ENCODE results near the gene LSS. TPM values are rescaled to one million over a fixed set of nuclear protein-coding genes. Genes with fewer than 3 reads are reported as not detected.

Gene LSS
- total and polyA plus RNA-seq, 2 experiments from 2014 or later, result 55.0 to 237 TPM

DNA sequence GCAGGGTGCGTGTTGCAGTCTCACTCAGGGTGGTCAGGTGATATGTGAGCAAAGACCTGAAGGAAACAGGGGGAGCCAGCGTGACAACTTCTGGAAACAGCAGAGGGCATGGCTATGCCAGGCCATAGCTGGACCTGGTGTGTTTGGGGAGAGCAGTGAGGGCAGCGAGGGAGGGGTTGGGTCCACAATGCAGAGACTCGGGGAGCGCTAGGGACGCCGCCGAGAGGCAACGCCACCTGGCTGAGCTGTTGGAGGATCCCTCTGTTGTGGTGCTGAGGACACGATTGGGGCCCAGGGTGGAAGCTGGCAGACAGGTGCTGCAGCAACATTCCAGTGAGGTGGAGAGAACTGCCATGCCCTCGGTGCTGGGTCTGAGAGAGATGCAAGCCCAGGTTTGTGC is 26.6 kb upstream of the LSS start:
- Histone ChIP-seq H3K36me3 (ENCODE audit: insufficient read depth) (peaks cover 48% of the 10 kb centered on the region), H3K4me2 (no peak overlapping the region), H2AFZ (no peak overlapping the region), H3K4me1 (ENCODE audit: insufficient read depth) (no peaks in the 10 kb centered on the region), H3K27ac (ENCODE audit: low read depth) (no peak overlapping the region), H4K20me1 (replicated peaks; ENCODE audit: insufficient read depth) (no peaks in the 10 kb centered on the region; the same call in none of the 2 replicates), H3F3A (replicated peaks; ENCODE audit: low read depth) (0 out of 2 replicates have a peak, but pooled peaks cover 4% of the 10 kb centered on the region), H3K4me3 (no peak overlapping the region), H3K79me2 (replicated peaks; ENCODE audit: insufficient read depth) (no peaks in the 10 kb centered on the region), H3K9me2 (ENCODE audit: insufficient read depth) (no peaks in the 10 kb centered on the region), H3K27me3 (ENCODE audit: insufficient read depth) (no peaks in the 10 kb centered on the region)
- Mint-ChIP-seq H3K4me1 (no peaks in the 10 kb centered on the region), H3K4me3 (no peak overlapping the region), H3K9me3 (no peaks in the 10 kb centered on the region; the same call in 2 of the 3 replicates), H3K36me3 (ENCODE audit: low read depth) (peaks cover 89% of the 10 kb centered on the region), H3K27ac (no peak overlapping the region), H3K27me3 (ENCODE audit: insufficient read depth, low read depth, poor library complexity) (peaks cover 2% of the 10 kb centered on the region)
- TF ChIP-seq NANOG (IDR thresholded peaks at IDR 0.05; ENCODE audit: borderline replicate concordance), result no peak
- TF ChIP-seq EZH2phosphoT487 (IDR thresholded peaks at IDR 0.05; ENCODE audit: unreplicated experiment), result no peak
- no peak for TF ChIP-seq EZH2 (IDR thresholded peaks at IDR 0.05; ENCODE audit: low read depth, unreplicated experiment)
- no peak for TF ChIP-seq ZNF114 (CRISPR knock-in tag; IDR thresholded peaks at IDR 0.05)
- no peak for DNase-seq (ENCODE audit: low spot score)
- no peak for ATAC-seq

DNA sequence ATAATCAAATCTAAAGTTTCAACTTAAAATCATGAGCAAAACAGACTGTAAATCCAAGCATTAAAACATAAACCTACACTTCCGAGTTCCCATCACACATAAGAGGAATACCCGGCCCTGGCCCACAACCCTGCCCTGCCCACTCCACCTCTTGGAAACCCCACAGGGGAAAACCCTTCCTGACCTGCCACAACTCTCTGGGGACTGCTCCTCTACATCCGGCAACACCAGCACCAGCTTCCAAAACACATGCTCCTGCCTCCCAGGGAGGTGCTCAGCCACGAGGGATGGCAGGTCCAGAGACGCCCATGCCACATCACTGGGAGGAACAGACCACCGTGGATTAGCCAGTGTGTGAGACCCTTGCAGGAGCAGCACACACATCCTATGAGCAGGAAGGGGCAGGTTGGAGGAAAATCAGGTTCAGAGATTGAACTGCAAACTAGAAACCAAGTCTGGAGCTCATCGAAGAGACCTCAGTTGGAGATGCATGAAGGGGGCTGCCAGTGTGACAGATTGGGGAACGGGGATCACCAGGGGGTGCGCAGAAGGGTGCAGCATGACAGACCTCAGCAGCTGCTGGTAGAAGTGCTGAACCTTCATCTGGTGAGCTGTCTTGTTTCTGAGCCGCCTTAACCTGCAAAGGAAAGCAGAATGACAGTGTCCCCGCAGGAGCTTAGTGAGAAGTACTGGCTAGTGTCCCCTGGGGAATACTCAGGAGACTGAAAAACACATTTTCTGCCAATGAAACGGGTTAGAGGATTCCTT is 25.8 kb upstream of the LSS start:
- peaks cover 55% of the 10 kb centered on the region for H3K36me3 ChIP-seq (ENCODE audit: insufficient read depth)
- no peaks in the 10 kb centered on the region for H3K9me2 ChIP-seq (ENCODE audit: insufficient read depth)
- H3K27me3 Mint-ChIP-seq (ENCODE audit: insufficient read depth, low read depth, poor library complexity), result peaks cover 2% of the 10 kb centered on the region
- H3K4me2 ChIP-seq, result no peak overlapping the region
- H4K20me1 ChIP-seq (replicated peaks; ENCODE audit: insufficient read depth), result no peaks in the 10 kb centered on the region; the same call in none of the 2 replicates
- H3K27ac ChIP-seq (ENCODE audit: low read depth), result 0 out of 2 replicates have a peak overlapping the region, but pooled peaks have one; percentile 26
- peaks cover 90% of the 10 kb centered on the region for H3K36me3 Mint-ChIP-seq (ENCODE audit: low read depth)
- no peak for ATAC-seq
- H3K27ac Mint-ChIP-seq, result peak overlapping the region; percentile 20; the same call in 1 of the 2 replicates
- no peak overlapping the region for H2AFZ ChIP-seq
- no peaks in the 10 kb centered on the region; the same call in 2 of the 3 replicates for H3K9me3 Mint-ChIP-seq
- no peak for DNase-seq (ENCODE audit: low spot score)
- H3K79me2 ChIP-seq (replicated peaks; ENCODE audit: insufficient read depth), result no peaks in the 10 kb centered on the region
- no peak for TF ChIP-seq EZH2phosphoT487 (IDR thresholded peaks at IDR 0.05; ENCODE audit: unreplicated experiment)
- TF ChIP-seq POLR2AphosphoS5 (IDR thresholded peaks at IDR 0.05; ENCODE audit: low read depth), result 0 out of 2 replicates have a peak, but pooled peaks have one; percentile 26
- TF ChIP-seq, protein P1, sequence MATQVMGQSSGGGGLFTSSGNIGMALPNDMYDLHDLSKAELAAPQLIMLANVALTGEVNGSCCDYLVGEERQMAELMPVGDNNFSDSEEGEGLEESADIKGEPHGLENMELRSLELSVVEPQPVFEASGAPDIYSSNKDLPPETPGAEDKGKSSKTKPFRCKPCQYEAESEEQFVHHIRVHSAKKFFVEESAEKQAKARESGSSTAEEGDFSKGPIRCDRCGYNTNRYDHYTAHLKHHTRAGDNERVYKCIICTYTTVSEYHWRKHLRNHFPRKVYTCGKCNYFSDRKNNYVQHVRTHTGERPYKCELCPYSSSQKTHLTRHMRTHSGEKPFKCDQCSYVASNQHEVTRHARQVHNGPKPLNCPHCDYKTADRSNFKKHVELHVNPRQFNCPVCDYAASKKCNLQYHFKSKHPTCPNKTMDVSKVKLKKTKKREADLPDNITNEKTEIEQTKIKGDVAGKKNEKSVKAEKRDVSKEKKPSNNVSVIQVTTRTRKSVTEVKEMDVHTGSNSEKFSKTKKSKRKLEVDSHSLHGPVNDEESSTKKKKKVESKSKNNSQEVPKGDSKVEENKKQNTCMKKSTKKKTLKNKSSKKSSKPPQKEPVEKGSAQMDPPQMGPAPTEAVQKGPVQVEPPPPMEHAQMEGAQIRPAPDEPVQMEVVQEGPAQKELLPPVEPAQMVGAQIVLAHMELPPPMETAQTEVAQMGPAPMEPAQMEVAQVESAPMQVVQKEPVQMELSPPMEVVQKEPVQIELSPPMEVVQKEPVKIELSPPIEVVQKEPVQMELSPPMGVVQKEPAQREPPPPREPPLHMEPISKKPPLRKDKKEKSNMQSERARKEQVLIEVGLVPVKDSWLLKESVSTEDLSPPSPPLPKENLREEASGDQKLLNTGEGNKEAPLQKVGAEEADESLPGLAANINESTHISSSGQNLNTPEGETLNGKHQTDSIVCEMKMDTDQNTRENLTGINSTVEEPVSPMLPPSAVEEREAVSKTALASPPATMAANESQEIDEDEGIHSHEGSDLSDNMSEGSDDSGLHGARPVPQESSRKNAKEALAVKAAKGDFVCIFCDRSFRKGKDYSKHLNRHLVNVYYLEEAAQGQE (IDR thresholded peaks at IDR 0.05; ENCODE audit: unreplicated experiment), result no peak
- no peaks in the 10 kb centered on the region for H3K27me3 ChIP-seq (ENCODE audit: insufficient read depth)
- H3F3A ChIP-seq (replicated peaks; ENCODE audit: low read depth), result peaks cover 4% of the 10 kb centered on the region; the same call in 1 of the 2 replicates
- H3K4me1 ChIP-seq (ENCODE audit: insufficient read depth), result no peaks in the 10 kb centered on the region
- H3K4me1 Mint-ChIP-seq, result no peaks in the 10 kb centered on the region
- H3K4me3 Mint-ChIP-seq, result no peak overlapping the region
- H3K4me3 ChIP-seq, result no peak overlapping the region
